MV-4-11 (cell line): ENCODE results near the gene ZSWIM7.
"Not testable (repeated sequence)": the region's sequence is repeated elsewhere in the genome, so short reads cannot be mapped to it uniquely, and the experiment has no call there.

Source experiments
- DNase-seq: peaks from one replicate; lab custom pipeline; 2025; lab: John Stamatoyannopoulos, UW

The ZSWIM7 gene

DNA sequence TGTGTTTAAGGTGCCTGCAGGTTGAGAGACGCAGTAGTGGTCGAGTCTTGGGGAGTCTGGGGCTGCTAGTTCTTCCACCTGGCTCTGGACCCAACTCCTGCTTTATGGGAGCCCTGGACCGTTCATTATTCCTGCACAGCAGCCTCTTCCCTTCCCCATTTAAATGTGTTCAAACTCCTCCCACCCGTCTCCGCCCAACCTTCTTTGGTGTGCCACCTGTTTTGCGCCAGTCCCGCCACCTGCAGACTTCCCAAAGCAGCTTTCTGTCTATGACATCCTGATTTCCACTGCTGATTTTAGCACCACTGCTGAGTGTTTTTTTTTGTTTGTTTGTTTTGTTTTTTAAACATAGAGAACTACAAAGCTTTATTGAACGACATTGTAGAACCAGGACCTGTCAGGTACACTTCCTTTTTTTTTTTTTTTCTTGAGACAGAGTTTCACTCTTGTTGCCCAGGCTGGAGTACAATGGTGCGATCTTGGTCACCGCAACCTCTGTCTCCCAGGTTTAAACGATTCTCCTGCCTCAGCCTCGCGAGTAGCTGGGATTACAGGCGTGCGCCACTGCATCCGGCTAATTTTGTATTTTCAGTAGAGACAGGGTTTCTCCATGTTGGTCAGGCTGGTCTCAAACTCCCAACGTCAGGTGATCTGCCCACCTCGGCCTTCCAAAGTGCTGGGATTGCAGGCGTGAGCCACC, 41.7 kb downstream of the ZSWIM7 start:
- DNase-seq: no peak

DNA sequence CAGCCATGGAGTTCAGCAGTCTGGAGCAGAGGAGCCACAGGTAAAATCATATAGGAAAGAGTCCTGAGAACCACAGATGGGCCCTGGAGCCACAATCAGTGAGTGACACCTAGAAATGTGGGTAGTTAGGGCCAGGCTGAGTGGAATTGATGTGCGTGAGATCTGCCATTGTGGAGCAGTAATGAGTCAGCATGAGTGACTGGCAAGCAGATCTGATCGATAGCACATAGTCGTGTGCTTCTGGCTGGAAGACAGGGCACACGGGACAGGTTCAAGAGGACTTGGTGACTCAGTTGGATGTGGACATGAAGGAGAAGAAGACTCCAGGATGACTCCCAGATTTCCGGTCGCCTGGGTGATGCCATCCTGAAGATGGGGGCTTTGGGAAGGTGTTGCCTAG, 42.3 kb downstream of the ZSWIM7 start:
- DNase-seq: no peak

DNA sequence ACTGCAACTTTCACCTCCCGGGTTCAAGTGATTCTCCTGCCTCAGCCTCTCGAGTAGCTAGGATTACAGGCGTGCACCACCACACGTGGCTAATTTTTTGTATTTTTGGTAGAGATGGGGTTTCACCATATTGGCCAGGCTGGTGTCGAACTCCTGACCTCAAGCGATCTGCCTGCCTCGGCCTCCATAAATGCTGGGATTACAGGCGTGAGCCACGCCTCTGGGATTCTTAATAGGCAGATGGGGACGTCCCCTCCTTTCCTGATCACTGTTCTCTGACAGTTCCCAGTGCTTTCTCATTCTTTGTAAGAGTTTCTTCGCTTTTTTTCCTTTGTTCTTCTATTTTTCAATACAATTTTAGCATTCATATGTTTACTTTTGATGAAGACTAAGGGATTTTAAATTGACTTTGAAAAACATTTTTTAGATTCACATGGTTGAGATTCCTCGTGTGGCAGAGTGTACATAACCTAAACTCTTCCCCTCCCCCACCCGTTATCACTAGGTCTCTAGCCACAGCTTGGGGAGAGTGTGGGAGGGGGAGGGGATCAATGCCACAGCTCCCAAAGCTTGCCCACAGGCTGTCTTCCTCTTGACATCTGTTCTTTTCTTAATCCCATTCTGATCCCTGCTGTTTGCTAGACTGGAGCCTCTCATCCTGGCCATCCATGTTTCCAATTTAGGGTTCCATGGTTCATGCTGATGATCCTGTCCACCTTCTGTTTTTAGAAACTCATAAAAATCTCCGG, 43.5 kb downstream of the ZSWIM7 start:
- DNase-seq: peak; percentile 73

DNA sequence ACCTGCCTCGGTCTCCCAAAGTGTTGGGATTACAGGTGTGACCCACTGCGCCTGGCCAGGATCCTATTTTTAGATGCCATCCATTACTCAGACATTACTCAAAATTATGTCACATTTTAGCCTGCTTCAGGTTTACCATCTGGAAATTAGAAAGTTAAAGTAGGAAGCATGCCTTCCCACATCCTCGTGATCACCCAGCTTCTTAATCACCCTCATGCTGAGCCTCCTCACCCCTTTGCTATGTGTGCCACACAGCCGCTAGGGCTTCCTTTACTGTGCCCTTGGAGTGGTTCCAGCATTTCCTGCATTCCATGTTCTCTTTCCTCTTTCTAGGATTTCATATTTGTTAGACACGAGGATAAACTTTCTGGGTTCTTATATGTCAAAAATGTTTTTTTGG, 45.3 kb downstream of the ZSWIM7 start:
- peak; percentile 87 for DNase-seq

DNA sequence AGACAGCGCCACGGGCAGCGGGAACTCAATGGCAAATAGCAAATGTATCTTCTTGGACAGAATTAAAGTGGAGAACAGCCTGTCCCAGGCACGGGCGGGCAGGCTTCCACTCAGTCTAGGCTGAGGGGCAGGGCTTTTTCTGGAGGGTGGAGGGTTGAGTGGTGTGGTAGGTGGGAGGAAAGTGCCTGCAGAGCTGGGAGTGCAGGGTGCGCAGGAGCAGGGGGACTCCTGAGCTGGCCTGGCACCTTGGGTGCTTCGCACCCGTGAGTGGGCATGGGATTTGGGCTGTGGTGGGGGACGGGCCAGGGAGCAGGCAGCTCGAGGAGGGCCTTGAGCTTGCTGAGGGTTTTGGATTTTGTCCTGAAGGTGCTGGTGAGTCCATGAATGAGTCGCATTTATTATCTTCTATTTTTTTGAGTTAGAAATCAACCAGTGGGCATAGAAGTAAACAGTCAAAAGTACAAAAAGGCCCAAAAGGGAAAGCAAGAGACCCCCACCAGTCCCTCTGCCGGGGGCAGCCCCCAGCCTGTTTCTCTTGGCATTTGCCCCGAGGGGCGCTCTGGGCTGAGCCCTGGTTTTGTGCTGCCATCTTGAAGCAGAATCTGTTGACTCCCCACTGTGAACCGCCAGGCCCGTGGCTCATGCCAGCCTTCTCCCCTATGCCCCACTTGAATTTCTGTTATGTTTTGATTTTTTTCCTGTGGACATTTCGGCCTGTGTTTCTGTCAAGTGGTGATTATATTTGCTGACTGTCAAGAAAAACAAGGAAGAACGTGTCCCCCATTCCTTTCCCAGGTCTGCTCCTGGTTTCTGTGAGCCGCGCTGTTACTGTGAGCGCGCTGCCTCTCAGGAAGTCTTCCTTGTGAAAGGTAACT, 46.4 kb downstream of the ZSWIM7 start:
- no peak for DNase-seq

DNA sequence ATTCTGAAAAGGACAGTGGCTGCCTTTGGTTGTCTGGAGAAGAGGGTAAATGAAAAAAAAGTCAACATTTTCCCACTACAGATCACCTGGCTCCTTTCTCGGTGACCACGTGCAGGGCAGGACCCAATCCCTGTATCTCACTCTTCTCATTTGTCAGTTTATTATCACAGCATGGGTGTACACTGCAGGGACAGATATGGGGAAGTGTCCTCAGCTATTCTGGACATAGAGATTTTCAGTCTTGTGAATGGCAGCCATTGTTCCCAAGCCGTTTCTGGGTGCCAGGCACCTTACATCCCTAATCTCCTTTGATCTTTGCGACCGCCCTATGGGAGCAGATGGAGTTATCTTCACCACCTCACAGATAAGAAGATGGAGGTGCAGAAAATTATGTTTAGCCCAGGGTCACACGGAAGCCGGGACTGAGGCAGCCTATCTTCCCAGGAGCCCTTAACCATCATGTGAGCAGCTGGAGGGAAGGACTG, 47.4 kb downstream of the ZSWIM7 start:
- no peak for DNase-seq

DNA sequence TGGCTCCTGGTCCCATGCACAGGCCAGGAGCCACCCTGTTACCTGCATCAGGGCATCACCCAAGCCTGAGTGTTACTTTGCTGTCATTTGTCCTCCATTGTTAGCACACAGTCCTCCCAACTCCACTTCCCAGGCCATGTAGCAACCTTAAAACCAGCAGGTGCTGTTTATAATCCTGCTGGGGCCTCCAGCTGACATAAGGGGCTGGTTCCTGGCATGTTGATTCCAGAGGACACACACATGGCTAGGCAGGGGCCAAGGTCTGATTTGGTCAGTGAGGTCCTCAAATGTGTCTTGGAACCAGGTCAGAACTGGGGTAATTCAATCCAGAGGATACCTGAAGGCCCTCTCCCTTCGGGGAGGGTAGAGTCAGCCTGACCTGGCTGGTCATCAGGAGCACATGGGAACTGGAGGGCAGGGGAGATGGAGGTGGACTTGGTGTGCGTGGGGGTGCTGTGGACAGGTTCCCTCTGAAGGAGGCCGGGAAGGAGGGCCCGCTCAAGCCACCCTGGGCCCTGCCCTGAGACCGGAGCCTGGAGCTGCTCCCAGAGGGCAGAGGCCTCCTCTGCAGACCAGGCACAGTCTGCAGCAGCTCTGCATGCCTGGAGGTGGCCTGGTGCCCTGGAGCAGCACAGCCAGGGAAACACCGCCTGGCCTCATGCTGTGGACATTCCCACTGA, 48.0 kb downstream of the ZSWIM7 start:
- DNase-seq: no peak

DNA sequence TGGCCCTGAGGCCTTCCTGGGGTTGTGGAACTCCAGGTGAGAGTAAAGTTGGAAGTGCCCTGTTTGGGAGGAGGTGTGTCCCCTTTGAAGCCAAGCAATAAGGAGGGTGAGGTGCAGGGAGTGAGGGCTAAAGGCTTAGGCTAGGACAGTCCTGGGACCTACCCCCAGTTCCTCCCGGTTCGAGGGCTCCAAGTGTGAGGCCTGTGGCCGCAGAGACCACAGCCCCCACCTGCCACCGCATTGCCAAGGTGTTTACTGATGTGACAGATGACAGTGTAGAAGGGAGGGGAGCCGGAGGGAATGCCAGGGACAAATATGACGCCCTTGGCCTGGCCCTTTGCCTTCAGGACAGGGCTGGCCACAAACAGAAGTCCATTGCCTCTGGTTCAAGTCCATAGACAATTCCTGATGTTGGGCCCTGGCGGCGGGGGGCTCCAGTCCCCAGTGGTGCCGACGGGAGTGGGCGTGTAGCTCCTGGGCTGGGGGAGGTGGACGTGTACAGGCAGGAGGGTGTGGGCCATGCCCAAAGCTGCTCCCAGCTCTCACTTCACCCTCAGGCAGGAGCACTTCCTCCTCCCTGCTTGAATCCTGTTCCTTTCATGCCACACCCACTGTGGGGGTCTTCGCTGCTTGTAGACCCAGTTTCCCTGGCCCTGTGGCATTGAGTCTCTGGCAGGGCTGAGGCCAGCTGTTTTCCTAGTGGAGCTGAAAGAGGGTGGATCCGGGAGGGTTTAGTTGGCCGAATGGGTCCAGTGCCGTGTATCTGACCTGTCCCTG, 51.3 kb downstream of the ZSWIM7 start:
- DNase-seq: no peak

DNA sequence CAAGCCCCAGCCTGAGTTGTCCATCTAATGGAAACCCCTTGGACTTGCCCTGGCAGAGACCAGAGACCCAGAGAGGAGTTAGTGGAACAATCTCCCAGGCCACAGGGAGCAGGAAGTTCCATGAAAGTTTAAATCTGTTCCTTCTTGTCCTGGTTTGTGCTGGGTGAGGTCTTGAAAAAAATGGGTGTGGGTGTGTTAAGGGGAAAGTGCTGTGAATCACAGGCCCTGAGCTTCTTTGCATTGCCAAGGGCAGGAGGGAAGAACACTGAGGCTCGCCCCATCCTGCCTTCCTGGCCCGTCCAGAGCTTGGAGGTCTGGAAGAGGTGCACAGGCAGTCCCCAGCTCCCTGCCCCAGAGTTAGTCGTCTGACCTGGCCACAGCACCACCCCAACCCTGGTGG, 52.2 kb downstream of the ZSWIM7 start:
- DNase-seq: no peak

DNA sequence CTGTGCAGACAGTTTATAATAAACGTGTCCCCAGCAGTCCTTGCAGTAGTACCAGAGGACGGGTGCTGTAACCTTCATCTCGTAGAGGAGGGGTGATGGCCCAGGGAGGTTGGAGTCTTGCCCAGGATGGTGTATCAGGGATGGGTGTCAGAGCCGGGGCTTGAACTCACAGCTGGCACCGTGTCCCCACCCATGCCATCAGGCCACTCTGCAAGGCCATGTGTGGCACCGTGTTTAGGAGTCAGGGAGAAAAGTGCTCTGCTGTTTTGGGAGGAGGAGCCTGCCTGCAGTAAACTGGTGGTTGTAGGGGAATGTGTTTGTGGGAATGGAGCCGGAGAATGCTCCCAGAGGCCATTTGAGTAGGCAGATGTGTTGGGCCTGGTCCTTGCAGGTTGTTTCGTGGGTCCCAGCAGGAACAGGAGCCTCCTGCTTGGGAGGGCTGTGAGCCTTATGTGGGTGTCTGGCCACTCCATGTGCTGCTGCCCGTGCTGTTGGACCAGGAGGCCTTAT, 52.8 kb downstream of the ZSWIM7 start:
- no peak for DNase-seq

DNA sequence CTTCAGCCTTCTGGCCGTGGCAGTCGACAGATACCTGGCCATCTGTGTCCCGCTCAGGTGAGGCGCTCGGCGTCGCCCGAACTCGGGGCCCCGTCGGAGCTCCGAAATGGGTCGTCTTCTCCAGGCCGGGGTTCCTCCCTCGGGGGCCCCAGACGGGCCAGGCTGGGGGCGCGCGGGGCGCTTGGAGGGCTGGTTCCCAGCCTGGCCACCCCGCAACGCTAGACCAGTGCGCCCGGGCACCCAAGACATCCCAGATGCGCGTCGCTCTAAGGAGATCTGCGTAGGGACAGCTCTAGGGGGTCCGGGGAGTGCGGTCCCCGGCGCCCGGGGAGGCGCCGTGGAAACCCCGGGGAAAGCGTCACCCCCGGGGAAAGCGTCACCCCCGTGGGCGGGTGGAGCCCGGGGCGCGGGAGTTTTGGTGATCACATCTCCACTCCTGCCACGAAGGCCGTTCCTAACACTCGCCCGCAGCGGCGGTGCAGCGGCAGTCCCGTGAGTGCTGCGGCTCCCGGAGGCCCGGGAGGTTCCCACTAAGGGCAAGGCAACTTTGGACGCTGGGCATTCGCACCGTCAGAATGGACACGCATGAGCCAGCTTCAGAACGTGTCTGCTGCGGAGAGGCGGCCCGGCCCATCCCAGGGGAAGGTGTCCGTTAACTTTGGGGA, 53.8 kb downstream of the ZSWIM7 start:
- no peak for DNase-seq

DNA sequence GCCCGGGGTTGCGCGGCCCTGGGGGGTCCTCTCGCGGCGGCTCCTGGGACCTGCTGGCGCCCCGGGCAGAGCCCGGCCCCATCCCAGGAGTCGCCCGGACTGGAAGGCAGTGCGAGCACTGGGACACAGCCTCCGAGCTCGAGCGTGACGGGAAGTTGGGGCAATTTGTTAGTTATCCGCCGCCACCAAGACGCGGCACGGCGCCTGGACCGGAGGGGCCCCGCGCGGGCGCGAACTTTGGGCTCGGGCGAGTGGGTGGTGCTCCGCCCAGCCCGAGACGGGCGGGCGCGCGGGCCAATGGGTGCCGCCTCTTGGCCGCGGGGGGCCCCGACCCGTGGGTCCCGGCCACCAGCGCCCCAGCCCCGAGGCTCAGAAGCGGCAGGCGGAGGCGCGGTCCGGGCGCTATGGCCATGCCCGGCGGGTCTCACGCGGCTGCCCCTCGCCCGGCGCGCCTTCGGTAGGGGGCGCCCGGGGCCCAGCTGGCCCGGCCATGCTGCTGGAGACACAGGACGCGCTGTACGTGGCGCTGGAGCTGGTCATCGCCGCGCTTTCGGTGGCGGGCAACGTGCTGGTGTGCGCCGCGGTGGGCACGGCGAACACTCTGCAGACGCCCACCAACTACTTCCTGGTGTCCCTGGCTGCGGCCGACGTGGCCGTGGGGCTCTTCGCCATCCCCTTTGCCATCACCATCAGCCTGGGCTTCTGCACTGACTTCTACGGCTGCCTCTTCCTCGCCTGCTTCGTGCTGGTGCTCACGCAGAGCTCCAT, 54.6 kb downstream of the ZSWIM7 start, which contains the start of gene ADORA2B:
Gene ADORA2B, plus strand, starts transcription at position 372 of the 768 bp plus-strand sequence. Its CDS starts 119 bp downstream, at position 491.
- peak; percentile 64 for DNase-seq

DNA sequence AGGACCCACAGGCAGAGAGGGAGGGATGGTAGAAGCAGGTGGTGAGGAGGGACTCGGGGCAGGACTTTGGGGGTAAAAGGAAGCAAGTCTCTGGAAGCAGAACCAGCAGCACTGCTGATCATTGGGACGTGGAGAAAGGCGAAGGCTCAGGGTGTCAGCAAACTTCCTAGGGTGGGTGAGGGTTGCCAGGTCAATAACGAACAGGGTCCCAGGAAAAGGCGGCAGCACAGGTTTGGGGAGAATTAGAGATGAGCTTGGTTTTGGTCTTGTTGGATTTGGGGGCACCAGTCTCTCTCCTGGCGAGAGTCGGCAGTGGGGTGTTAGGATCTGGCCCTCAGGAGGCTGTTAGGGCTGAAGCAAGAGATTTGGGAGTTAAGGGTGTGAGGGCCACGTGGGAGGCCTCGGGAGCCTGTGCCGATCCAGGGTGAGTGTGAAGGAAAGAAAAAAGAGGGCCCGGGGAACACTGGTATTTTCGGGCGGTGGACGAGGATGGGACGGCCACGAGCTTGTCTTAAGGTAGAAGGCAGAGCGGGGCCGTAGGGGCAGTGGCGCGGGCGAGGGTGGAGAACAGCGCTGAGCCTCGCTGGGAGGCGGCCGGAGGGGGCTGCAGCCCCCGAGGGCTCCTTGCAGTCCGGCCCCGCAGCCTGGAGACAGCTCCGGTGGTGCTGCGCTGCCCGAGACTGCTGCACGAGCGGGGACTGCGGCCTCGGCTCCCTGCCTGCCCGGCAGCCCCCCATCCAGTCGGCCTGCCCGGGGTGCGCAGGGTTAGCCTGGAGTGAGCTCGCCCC, 55.3 kb downstream of the ZSWIM7 start:
- no peak for DNase-seq

DNA sequence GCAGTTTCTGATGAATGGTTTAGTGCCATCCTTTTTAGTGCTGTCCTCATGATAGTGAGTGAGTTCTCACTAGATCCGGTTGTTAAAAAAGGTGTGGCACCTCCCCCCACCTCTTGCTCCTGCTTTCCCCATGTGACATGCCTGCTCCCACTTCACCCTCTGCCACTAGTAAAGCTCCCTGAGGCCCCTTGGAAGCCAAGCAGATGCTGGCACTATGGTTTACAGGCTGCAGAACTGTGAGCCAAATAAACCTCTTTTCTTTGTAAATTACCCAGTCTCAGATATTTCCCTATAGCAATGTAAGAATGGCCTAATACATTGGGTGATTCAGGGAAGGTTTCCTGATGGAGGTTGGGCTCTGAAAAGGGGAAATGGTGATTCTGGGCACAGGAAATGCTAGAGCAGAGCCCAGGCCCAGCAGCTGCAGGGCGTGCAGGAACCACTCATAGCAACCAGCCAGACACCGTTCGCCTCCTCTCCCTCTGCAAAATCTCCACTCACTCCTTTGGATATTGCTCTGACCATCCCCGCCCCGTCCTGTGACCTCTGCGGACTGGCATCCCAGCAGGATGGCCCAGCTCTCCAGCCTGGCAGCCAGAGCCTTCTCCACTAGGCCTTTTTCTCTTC, 57.2 kb downstream of the ZSWIM7 start:
- peak; percentile 97 for DNase-seq

DNA sequence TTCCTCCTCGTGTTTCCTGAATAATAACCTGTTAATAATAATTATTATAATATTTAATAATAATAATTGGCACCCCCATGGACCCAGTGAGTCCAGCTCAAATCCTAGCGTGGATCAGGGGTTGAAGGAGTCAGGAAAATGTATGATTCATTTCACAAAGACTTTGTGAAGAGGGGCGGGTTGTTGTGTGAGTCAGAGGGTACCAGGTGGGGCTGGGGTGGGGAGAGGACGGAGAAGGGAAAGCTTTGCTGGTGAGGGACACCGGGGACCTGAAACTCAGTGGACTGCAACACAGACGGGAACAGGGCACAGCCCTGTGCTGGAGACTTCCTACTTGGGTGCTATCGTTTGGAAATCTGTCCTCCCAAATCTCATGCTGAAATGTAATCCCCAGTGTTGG, 57.7 kb downstream of the ZSWIM7 start:
- DNase-seq: no peak

DNA sequence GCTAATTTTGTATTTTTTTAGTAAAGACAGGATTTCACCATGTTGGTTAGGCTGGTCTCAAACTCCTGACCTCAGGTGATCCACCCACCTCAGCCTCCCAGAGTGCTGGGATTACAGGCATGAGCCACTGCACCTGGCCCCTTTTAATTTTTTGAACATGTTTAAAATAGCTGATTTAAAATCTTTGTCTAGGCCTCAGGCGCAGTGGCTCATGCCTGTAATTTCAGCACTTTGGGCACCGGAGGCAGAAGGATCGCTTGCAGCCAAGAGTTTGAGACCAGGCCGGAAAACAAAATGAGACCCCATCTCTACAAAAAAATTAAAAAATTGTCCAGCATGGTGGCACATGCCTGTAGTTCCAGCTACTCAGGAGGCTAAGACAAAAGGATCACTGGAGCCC, 63.0 kb downstream of the ZSWIM7 start:
- DNase-seq: not testable (repeated sequence)

DNA sequence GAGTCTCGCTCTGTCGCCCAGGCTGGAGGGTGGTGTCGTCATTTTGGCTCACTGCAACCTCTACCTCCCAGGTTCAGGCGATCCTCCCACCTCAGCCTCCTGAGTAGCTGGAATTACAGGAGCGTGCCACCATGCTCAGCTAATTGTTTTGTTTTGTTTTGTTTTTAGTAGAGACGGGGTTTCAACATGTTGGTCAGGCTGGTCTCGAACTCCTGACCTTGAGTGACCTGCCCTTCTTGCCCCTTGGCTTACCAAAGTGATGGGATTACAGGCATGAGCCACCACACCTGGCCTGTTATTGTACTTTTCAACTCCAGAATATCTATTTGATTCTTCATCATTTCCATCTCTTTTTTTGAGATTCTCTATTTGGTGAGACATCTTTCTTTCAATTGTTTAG, 63.6 kb downstream of the ZSWIM7 start:
- no peak for DNase-seq

DNA sequence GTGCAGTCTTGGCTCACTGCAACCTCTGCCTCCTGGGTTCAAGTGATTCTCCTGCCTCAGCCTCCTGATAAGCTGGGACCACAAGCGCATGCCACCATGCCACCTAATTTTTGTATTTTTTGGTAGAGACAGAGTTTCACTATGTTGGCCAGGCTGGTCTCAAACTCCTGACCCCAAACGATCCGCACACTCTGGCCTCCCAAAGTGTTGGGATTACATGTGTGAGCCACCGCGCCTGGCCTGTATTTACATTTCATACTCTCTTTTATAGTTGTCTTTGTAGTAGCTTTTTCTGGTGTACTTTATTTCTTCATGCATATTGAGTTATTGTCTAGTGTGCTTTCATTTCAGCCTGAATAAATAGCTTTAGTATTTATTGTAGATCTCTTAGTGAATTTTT, 64.6 kb downstream of the ZSWIM7 start:
- DNase-seq: no peak
